H1 (cell line): ENCODE measurements around the gene OPN5. TPM values are rescaled to one million over a fixed set of nuclear protein-coding genes. Genes with fewer than 3 reads are reported as not detected.

ENCODE experiments used
- CTCF ChIA-PET: fragments of 300-600 bp; sonication (Branson Sonifier 250); formaldehyde crosslinking; loops from one replicate; lab custom pipeline; 2021; ENCODE audit not compliant: partially characterized antibody; lab: Charles Lee
- POLR2A ChIA-PET: fragments of 300-600 bp; sonication (Branson Sonifier 250); formaldehyde crosslinking; loops from one replicate; lab custom pipeline; 2021; ENCODE audit warnings: inconsistent platforms; ENCODE audit not compliant: partially characterized antibody; lab: Charles Lee
- DNase-seq, 2 experiments: peaks; one replicate each; pipeline versions ENCODE4 v3.0.0 to v3.0.0-alpha.2; 2010 to 2022; ENCODE audit warnings: low spot score in 2 of 2, low read depth in 1 of 2, mixed read lengths in 1 of 2
- FAIRE-seq: peaks from 2 replicates; lab custom pipeline; 2011; peaks lifted over from hg19 to GRCh38; lab: Jason Lieb, UNC
- H2AFZ ChIP-seq: 2 replicates; pipeline ENCODE4 v1.8.1; 2012; ENCODE audit warnings: low read length, inconsistent platforms
- H2AK5ac ChIP-seq: 2 replicates; pipeline ENCODE4 v1.6.1; 2013; ENCODE audit warnings: low read depth, low read length
- H2BK120ac ChIP-seq: replicated peaks from 2 replicates; pipeline ENCODE3; 2013; ENCODE audit warnings: low read depth, low read length, inconsistent platforms
- H2BK12ac ChIP-seq: 2 replicates; pipeline ENCODE4 v1.6.1; 2013; ENCODE audit warnings: low read depth, low read length
- H2BK15ac ChIP-seq: 2 replicates; pipeline ENCODE4 v1.6.1; 2013; ENCODE audit warnings: low read length
- H2BK20ac ChIP-seq: 2 replicates; pipeline ENCODE4 v1.6.1; 2013; ENCODE audit warnings: low read length
- H2BK5ac ChIP-seq: 2 replicates; pipeline ENCODE4 v1.6.1; 2013; ENCODE audit warnings: low read depth, low read length
- H3K14ac ChIP-seq: 2 replicates; pipeline ENCODE4 v1.6.1; 2013; ENCODE audit warnings: inconsistent platforms; ENCODE audit not compliant: insufficient read length
- H3K18ac ChIP-seq: 2 replicates; pipeline ENCODE4 v1.6.1; 2013; ENCODE audit warnings: low read length; ENCODE audit errors: extremely low read depth
- H3K23ac ChIP-seq: 2 replicates; pipeline ENCODE4 v1.6.1; 2013; ENCODE audit warnings: inconsistent platforms; ENCODE audit not compliant: insufficient read length
- H3K23me2 ChIP-seq: 2 replicates; pipeline ENCODE4 v1.6.1; 2013; ENCODE audit warnings: low read depth, low read length
- H3K27ac ChIP-seq: 2 replicates; pipeline ENCODE4 v1.6.1; 2011; ENCODE audit warnings: low read depth, low read length, inconsistent platforms
- H3K27me3 ChIP-seq, 4 experiments: replicated peaks in 1 of 4; 1 replicate in 1 of 4; 2 replicates in 3 of 4; pipeline versions ENCODE4 v1.6.1 to v1.8.1; 2011 to 2013; ENCODE audit warnings: low read length in 3 of 4, mild to moderate bottlenecking in 3 of 4, inconsistent platforms in 2 of 4, mixed read lengths in 2 of 4, moderate library complexity in 1 of 4; ENCODE audit not compliant: control insufficient read depth in 3 of 4, insufficient read depth in 3 of 4; ENCODE audit errors: extremely low read depth in 1 of 4
- H3K36me3 ChIP-seq, 4 experiments: 2 replicates each; pipeline versions ENCODE4 v1.6.1 to v1.8.1; 2011 to 2013; ENCODE audit warnings: mild to moderate bottlenecking in 4 of 4, low read length in 3 of 4, moderate library complexity in 2 of 4, control low read depth in 1 of 4, inconsistent platforms in 1 of 4; ENCODE audit not compliant: insufficient read depth in 4 of 4, control insufficient read depth in 2 of 4
- H3K4ac ChIP-seq: replicated peaks from 2 replicates; pipeline ENCODE3; 2013; ENCODE audit warnings: low read length, low read depth, mixed read lengths, inconsistent platforms; ENCODE audit not compliant: insufficient read length
- H3K4me1 ChIP-seq, 4 experiments: replicated peaks in 1 of 4; 1 replicate in 1 of 4; 2 replicates in 3 of 4; pipeline versions ENCODE4 v1.6.1 to v1.8.1; 2011 to 2013; ENCODE audit warnings: low read length in 3 of 4, inconsistent platforms in 2 of 4, mixed read lengths in 1 of 4; ENCODE audit not compliant: insufficient read depth in 4 of 4, control insufficient read depth in 3 of 4
- H3K4me2 ChIP-seq, 2 experiments: 2 replicates each; pipeline versions ENCODE4 v1.6.1 to v1.8.1; 2011 to 2013; ENCODE audit warnings: low read depth in 2 of 2, low read length in 2 of 2, control low read depth in 1 of 2, inconsistent platforms in 1 of 2, mild to moderate bottlenecking in 1 of 2; ENCODE audit not compliant: insufficient read depth in 1 of 2
- H3K4me3 ChIP-seq, 4 experiments: fragments of 200-600, 300-600 bp in 1 of 4; sonication (generic), shearing (Covaris generic), sonication (Bioruptor Twin) in 1 of 4; 2 replicates each; pipeline versions ENCODE4 v1.5.1 to v1.8.1; 2011 to 2016; ENCODE audit warnings: low read length in 4 of 4, low read depth in 3 of 4, control low read depth in 2 of 4, inconsistent platforms in 2 of 4, mild to moderate bottlenecking in 2 of 4, mixed read lengths in 1 of 4, moderate library complexity in 1 of 4; ENCODE audit not compliant: insufficient read depth in 2 of 4; ENCODE audit errors: extremely low read depth in 1 of 4
- H3K56ac ChIP-seq: replicated peaks from 2 replicates; pipeline ENCODE3; 2013; ENCODE audit warnings: low read depth, mild to moderate bottlenecking, mixed read lengths, low read length, inconsistent platforms; ENCODE audit not compliant: insufficient read length
- H3K79me1 ChIP-seq: 2 replicates; pipeline ENCODE4 v1.6.1; 2013; ENCODE audit warnings: low read depth, low read length, control low read depth
- H3K79me2 ChIP-seq, 2 experiments: 2 replicates each; pipeline versions ENCODE4 v1.6.1 to v1.8.1; 2012 to 2013; ENCODE audit warnings: low read length in 2 of 2, mild to moderate bottlenecking in 2 of 2, inconsistent platforms in 1 of 2; ENCODE audit not compliant: insufficient read depth in 2 of 2, control insufficient read depth in 1 of 2
- H3K9ac ChIP-seq, 4 experiments: replicated peaks in 1 of 4; 1 replicate in 1 of 4; 2 replicates in 3 of 4; pipeline versions ENCODE4 v1.6.1 to v1.8.1; 2011 to 2013; ENCODE audit warnings: low read depth in 3 of 4, low read length in 3 of 4, control low read depth in 2 of 4, mild to moderate bottlenecking in 2 of 4, moderate library complexity in 2 of 4, inconsistent platforms in 1 of 4; ENCODE audit errors: extremely low read depth in 1 of 4
- H3K9me3 ChIP-seq, 2 experiments: 2 replicates each; pipeline versions ENCODE4 v1.6.1 to v1.8.1; 2012 to 2013; ENCODE audit warnings: mild to moderate bottlenecking in 2 of 2, moderate library complexity in 2 of 2, control low read depth in 1 of 2, inconsistent platforms in 1 of 2, low read depth in 1 of 2, low read length in 1 of 2, mixed read lengths in 1 of 2; ENCODE audit not compliant: insufficient read depth in 2 of 2
- H4K20me1 ChIP-seq, 2 experiments: replicated peaks in 1 of 2; 2 replicates each; pipeline versions ENCODE3 to v1.8.1; 2011 to 2013; ENCODE audit warnings: inconsistent platforms in 2 of 2, low read length in 2 of 2, mild to moderate bottlenecking in 1 of 2; ENCODE audit not compliant: insufficient read depth in 2 of 2, control insufficient read depth in 1 of 2
- H4K5ac ChIP-seq: 2 replicates; pipeline ENCODE4 v1.6.1; 2013; ENCODE audit warnings: low read length, low read depth, mixed read lengths, inconsistent platforms; ENCODE audit not compliant: insufficient read length
- H4K8ac ChIP-seq: 2 replicates; pipeline ENCODE4 v1.8.0; 2013; ENCODE audit warnings: mild to moderate bottlenecking, moderate library complexity, low read length, inconsistent platforms; ENCODE audit not compliant: insufficient read depth; ENCODE audit errors: extremely low read depth
- H4K91ac ChIP-seq: replicated peaks from 2 replicates; pipeline ENCODE3; 2013; ENCODE audit warnings: low read length, mixed read lengths, inconsistent platforms; ENCODE audit not compliant: insufficient read length
- EP300 ChIP-seq, 2 experiments: IDR thresholded peaks; 1 replicate in 1 of 2; 2 replicates in 1 of 2; pipeline ENCODE4 v1.6.1; 2011 to 2012; ENCODE audit warnings: low read depth in 2 of 2, low read length in 2 of 2, mild to moderate bottlenecking in 2 of 2, borderline replicate concordance in 1 of 2, inconsistent platforms in 1 of 2, moderate library complexity in 1 of 2
- JUN ChIP-seq: IDR thresholded peaks from 2 replicates; pipeline ENCODE4 v1.6.1; 2011; ENCODE audit warnings: low read depth, mild to moderate bottlenecking, improper control_type of control experiment, low read length
- MAFK ChIP-seq: IDR thresholded peaks from 2 replicates; pipeline ENCODE4 v1.6.1; 2012; ENCODE audit warnings: low read depth, mild to moderate bottlenecking, improper control_type of control experiment, low read length
- NRF1 ChIP-seq: IDR thresholded peaks from 2 replicates; pipeline ENCODE4 v1.6.1; 2011; ENCODE audit warnings: mild to moderate bottlenecking, low read depth, low read length, improper control_type of control experiment
- POLR2AphosphoS5 ChIP-seq: IDR thresholded peaks from 2 replicates; pipeline ENCODE4 v1.6.1; 2011; ENCODE audit warnings: low read depth, low read length
- POU5F1 ChIP-seq: IDR thresholded peaks from 2 replicates; pipeline ENCODE4 v1.6.1; 2011; ENCODE audit warnings: low read depth, mild to moderate bottlenecking, low read length, moderate library complexity
- RAD21 ChIP-seq, 2 experiments: IDR thresholded peaks in 1 of 2; conservative IDR thresholded peaks in 1 of 2; 2 replicates each; pipeline ENCODE4 v1.6.1; 2011; ENCODE audit warnings: low read depth in 2 of 2, low read length in 2 of 2, improper control_type of control experiment in 1 of 2, inconsistent platforms in 1 of 2, mild to moderate bottlenecking in 1 of 2, moderate library complexity in 1 of 2
- RNF2 ChIP-seq: fragments of 200-900, 300-1000 bp; sonication (generic); IDR thresholded peaks from 2 replicates; pipeline ENCODE4 v1.7.1; 2016; ENCODE audit warnings: borderline replicate concordance, low read depth, mild to moderate bottlenecking, antibody characterized with exemption, low read length; ENCODE audit not compliant: poor library complexity, severe bottlenecking; ENCODE audit errors: missing control alignments
- SP1 ChIP-seq: IDR thresholded peaks from 2 replicates; pipeline ENCODE4 v1.6.1; 2011; ENCODE audit warnings: low read depth, low read length
- SRF ChIP-seq: IDR thresholded peaks from 2 replicates; pipeline ENCODE4 v1.6.1; 2011; ENCODE audit warnings: mild to moderate bottlenecking, low read depth, low read length, moderate library complexity
- SUZ12 ChIP-seq: fragments of 200-600 bp; sonication (generic); IDR thresholded peaks from 2 replicates; pipeline ENCODE4 v1.6.1; 2012; ENCODE audit warnings: mild to moderate bottlenecking, inconsistent platforms, low read length, moderate library complexity, mixed read lengths
- TCF12 ChIP-seq: IDR thresholded peaks from 2 replicates; pipeline ENCODE4 v1.6.1; 2011; ENCODE audit warnings: low read depth, mild to moderate bottlenecking, low read length
- YY1 ChIP-seq: IDR thresholded peaks from 2 replicates; pipeline ENCODE4 v1.6.1; 2011; ENCODE audit warnings: low read depth, mild to moderate bottlenecking, low read length
- WGBS, 2 experiments: shearing (Covaris generic) in 1 of 2; methylation state at CpG; one replicate each; pipeline versions ENCODE4 v1.1.6 to v1.1.7; 2013 to 2015; ENCODE audit warnings: low lambda C conversion rate in 2 of 2, mixed read lengths in 2 of 2, inconsistent platforms in 1 of 2, low coverage in 1 of 2, missing lambda C conversion rate in 1 of 2; ENCODE audit not compliant: insufficient replicate concordance in 2 of 2, insufficient coverage in 1 of 2, insufficient read length in 1 of 2; ENCODE audit errors: extremely low coverage in 1 of 2, missing lambda C conversion rate in 1 of 2; 5-methylcytosine and 5-hydroxymethylcytosine counted together
- polyA plus RNA-seq, 7 experiments: library from polyadenylated mRNA; depleted of rRNA in 3 of 7; stranded (reverse) in 5 of 7; unstranded in 2 of 7; fragments of >200 nt in 5 of 7; fragments of 200-250 nt in 2 of 7; gene quantifications; 1 replicate in 5 of 7; 2 replicates in 1 of 7; 4 replicates in 1 of 7; pipeline versions ENCODE4 v1.2.1 to v1.2.3, GENCODE V29; 2011 to 2013; ENCODE audit warnings: missing spikeins in 2 of 7, mixed read lengths in 2 of 7
- total RNA-seq: library from RNA; stranded (reverse); fragmentation: NEBNext Ultra II Directional; extraction: Animal tissue kit (Norgen Biotek cat#: 25700); gene quantifications from 2 replicates; pipeline ENCODE4 v1.2.1, GENCODE V29; 2021

OPN5 gene
- total and polyA plus RNA-seq, 2 of the 8 experiments (the other 6 are each of a cell fraction or from before 2014, with no cell fraction given) = not detected

DNA sequence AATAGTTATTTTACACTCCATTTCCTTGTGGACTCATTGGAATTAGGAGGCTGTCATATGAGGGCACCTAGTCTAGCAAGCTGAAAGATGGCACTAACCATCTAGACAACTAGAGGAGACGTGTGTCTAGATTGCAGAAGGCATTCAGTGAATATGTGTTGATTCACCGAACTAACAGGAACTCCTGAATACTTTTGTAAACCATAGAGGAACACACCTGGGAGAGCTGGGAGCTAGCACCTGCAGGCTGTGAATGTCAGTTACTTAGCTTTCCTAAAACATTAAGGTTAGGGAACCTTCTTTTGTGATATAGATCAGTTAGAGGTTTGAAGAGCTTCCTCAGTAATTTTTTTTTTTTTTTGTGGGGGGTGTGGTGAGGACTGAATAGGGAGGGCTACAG lies 7.7 kb downstream of the OPN5 start:
- H3K79me1 ChIP-seq = no peaks in the 10 kb centered on the region
- no peak overlapping the region for H3K56ac ChIP-seq
- WGBS, 2 experiments = 7% methylated on average over 2 of the region's 2 CpGs; no CpG with 5 or more reads in 1 of the 2 experiments
- H3K23ac ChIP-seq = no peak overlapping the region
- no peak overlapping the region for H4K8ac ChIP-seq
- H3K79me2 ChIP-seq = no peaks in the 10 kb centered on the region
- no peak for DNase-seq
- H3K36me3 ChIP-seq = no peaks in the 10 kb centered on the region
- no peaks in the 10 kb centered on the region for H3K9me3 ChIP-seq
- H3K9ac ChIP-seq = no peak overlapping the region
- POLR2A ChIA-PET = interaction anchor here (0.6 to 0.7 kb wide), 4 partner anchors 9 to 831 kb away, joined by 3 to 4 read pairs (median 4); no protein-coding TSS in a partner anchor
- H2BK20ac ChIP-seq = peak overlapping the region; percentile 62; the same call in 1 of the 2 replicates
- no peaks in the 10 kb centered on the region for H3K23me2 ChIP-seq
- H2AK5ac ChIP-seq = no peak overlapping the region
- peaks cover 5 to 33% (median 28%) of the 10 kb centered on the region in 4 experiments; a peak in 6 of 7 replicates for H3K27me3 ChIP-seq
- peaks cover 0 to 2% of the 10 kb centered on the region in 2 experiments for H4K20me1 ChIP-seq
- H3K4me2 ChIP-seq = peak overlapping the region; percentile 42 to 48; a peak in 1 of 4 replicates
- H3K4me3 ChIP-seq = no peak overlapping the region; a peak in 1 of 8 replicates
- no peak overlapping the region for H4K91ac ChIP-seq
- H2BK5ac ChIP-seq = no peak overlapping the region
- H2BK15ac ChIP-seq = no peak overlapping the region
- H2BK12ac ChIP-seq = no peak overlapping the region
- peak; percentile 98 for FAIRE-seq
- H2AFZ ChIP-seq = no peak overlapping the region
- CTCF ChIA-PET = interaction anchor here (0.6 to 4.3 kb wide), 8 partner anchors 33 to 976 kb away, joined by 3 to 25 read pairs (median 4); no protein-coding TSS in a partner anchor
- no peak overlapping the region for H3K18ac ChIP-seq
- no peak overlapping the region for H3K4ac ChIP-seq
- no peak overlapping the region for H3K14ac ChIP-seq
- H4K5ac ChIP-seq = no peak overlapping the region
- H3K4me1 ChIP-seq = peaks cover 0 to 7% (median 4%) of the 10 kb centered on the region in 4 experiments; a peak in 4 of 7 replicates
- H3K27ac ChIP-seq = no peak overlapping the region
- no peak overlapping the region for H2BK120ac ChIP-seq
- TF ChIP-seq MAFK = no peak
- TF ChIP-seq RNF2 = no peak
- TF ChIP-seq NRF1 = no peak
- TF ChIP-seq EP300 (IDR thresholded peaks at IDR 0.05; ENCODE audit: borderline replicate concordance in 1 of 2, low read depth in 2 of 2, low read length in 2 of 2) = peak in 1 of 2 experiments; percentile 75; a peak in 1 of 3 replicates
- no peak for TF ChIP-seq SRF
- peak; percentile 100 for TF ChIP-seq TCF12
- TF ChIP-seq SUZ12 = no peak
- peak; percentile 63; the same call in 1 of the 2 replicates for TF ChIP-seq SP1
- TF ChIP-seq POLR2AphosphoS5 = peak; percentile 78
- TF ChIP-seq POU5F1 = peak; percentile 71; the same call in 1 of the 2 replicates
- peak; percentile 17 to 28; a peak in 2 of 4 replicates for TF ChIP-seq RAD21 (IDR thresholded peaks at IDR 0.05 in 1 of 2, conservative IDR thresholded peaks at IDR 0.05 in 1 of 2; ENCODE audit: low read depth in 2 of 2, low read length in 2 of 2)
- no peak for TF ChIP-seq YY1
- TF ChIP-seq JUN = no peak
